SK-N-SH treated with all-trans-retinoic acid at 6 μM for 48 hours (cell line): Measurements from ENCODE around the gene SH3PXD2A.

Experiments
- POU6F1 ChIP-seq: fragments of 250-450 bp; sonication (Bioruptor Pico); IDR thresholded peaks from 2 replicates; pipeline ENCODE4 v1.8.0; 2021; ENCODE audit warnings: low read depth, mild to moderate bottlenecking, moderate library complexity, borderline replicate concordance
- RARB ChIP-seq: fragments of 250-450 bp; sonication (Bioruptor Pico); IDR thresholded peaks from 2 replicates; pipeline ENCODE4 v1.8.0; 2021; ENCODE audit warnings: mild to moderate bottlenecking, moderate library complexity

GRCh38 chr10:103791291-103791690 is 64.1 kb downstream of the SH3PXD2A start:
- TF ChIP-seq RARB (CRISPR knock-in tag), result no peak
- no peak for TF ChIP-seq POU6F1 (CRISPR knock-in tag)
